K562 (cell line): Measurements from ENCODE around the gene SHISAL1. TPM values are rescaled to one million over a fixed set of nuclear protein-coding genes. Genes with fewer than 3 reads are reported as not detected.

Source experiments
- ATAC-seq: fragments of 200-7000 bp; cut with Tn5 transposase; 3 replicates; pipeline ENCODE4 v1.9.1; 2020; ENCODE audit warnings: moderate library complexity
- BruUV-seq: library from RNA; stranded (reverse); fragments of 400-500 nt; replicated peaks from 2 replicates; lab custom pipeline; 2021; lab: Mats Ljungman, UMichigan
- CTCF ChIA-PET: fragments of 300-600 bp; formaldehyde crosslinking; extraction: SDS; loops from one replicate; lab custom pipeline; 2021; ENCODE audit warnings: low intra/inter-chr PET ratio; lab: Yijun Ruan, JAX
- POLR2A ChIA-PET: fragments of 300-600, 350-650 bp; sonication (Branson Sonifier 250); formaldehyde crosslinking; extraction: SDS; loops from one replicate; lab custom pipeline; 2021; ENCODE audit warnings: antibody characterized with exemption, inconsistent platforms; lab: Yijun Ruan, JAX
- DNase-seq, 4 experiments: peaks; one replicate each; pipeline versions ENCODE4 v3.0.0 to v3.0.0-alpha.2; 2011 to 2018; ENCODE audit warnings: low spot score in 3 of 4, mixed read lengths in 3 of 4; ENCODE audit errors: extremely low read depth in 1 of 4
- FAIRE-seq: peaks from 2 replicates; lab custom pipeline; 2011; peaks lifted over from hg19 to GRCh38; lab: Jason Lieb, UNC
- H2AFZ ChIP-seq: 2 replicates; pipeline ENCODE4 v1.6.0; 2011; ENCODE audit warnings: low read depth, low read length, control low read depth, inconsistent platforms
- H3K27ac ChIP-seq: fragments of 200-600 bp; 3 replicates; pipeline ENCODE4 v1.8.0; 2011; ENCODE audit warnings: low read depth, mild to moderate bottlenecking, control low read depth, inconsistent platforms, low read length, moderate library complexity, mixed read lengths; ENCODE audit errors: extremely low read depth
- H3K27me3 ChIP-seq, 2 experiments: fragments of 300-600 bp in 1 of 2; 2 replicates in 1 of 2; 3 replicates in 1 of 2; pipeline versions ENCODE4 v1.6.0 to v1.8.0; 2011; ENCODE audit warnings: inconsistent platforms in 2 of 2, low read length in 2 of 2, mild to moderate bottlenecking in 1 of 2, mixed read lengths in 1 of 2, moderate library complexity in 1 of 2; ENCODE audit not compliant: control insufficient read depth in 2 of 2, insufficient read depth in 2 of 2
- H3K36me3 ChIP-seq: fragments of 300-600 bp; 3 replicates; pipeline ENCODE4 v1.8.0; 2011; ENCODE audit warnings: mild to moderate bottlenecking, low read length, inconsistent platforms; ENCODE audit not compliant: control insufficient read depth, insufficient read depth
- H3K4me1 ChIP-seq, 2 experiments: fragments of 200-600 bp in 1 of 2; replicated peaks in 1 of 2; 2 replicates in 1 of 2; 3 replicates in 1 of 2; pipeline versions ENCODE4 v1.5.1 to v1.8.0; 2011; ENCODE audit warnings: inconsistent platforms in 2 of 2, low read length in 2 of 2, mild to moderate bottlenecking in 1 of 2, mixed read lengths in 1 of 2, moderate library complexity in 1 of 2; ENCODE audit not compliant: control insufficient read depth in 2 of 2, insufficient read depth in 2 of 2
- H3K4me2 ChIP-seq: 2 replicates; pipeline ENCODE4 v1.6.1; 2011; ENCODE audit warnings: low read length, control low read depth, inconsistent platforms, mixed read lengths; ENCODE audit not compliant: insufficient read depth
- H3K4me3 ChIP-seq: fragments of 200-600 bp; sonication (generic), shearing (Covaris generic); 2 replicates; pipeline ENCODE4 v1.5.1; 2016; ENCODE audit warnings: control low read depth, inconsistent platforms
- H3K79me2 ChIP-seq: fragments of 200-600 bp; 3 replicates; pipeline ENCODE4 v1.8.0; 2011; ENCODE audit warnings: low read length, inconsistent platforms; ENCODE audit not compliant: control insufficient read depth, insufficient read depth
- H3K9ac ChIP-seq, 2 experiments: 2 replicates each; pipeline versions ENCODE4 v1.6.0 to v1.6.1; 2011; ENCODE audit warnings: low read depth in 2 of 2, low read length in 2 of 2, control low read depth in 1 of 2, inconsistent platforms in 1 of 2, mild to moderate bottlenecking in 1 of 2, mixed read lengths in 1 of 2; ENCODE audit not compliant: insufficient read depth in 1 of 2
- H3K9me1 ChIP-seq: one replicate; pipeline ENCODE4 v1.6.0; 2011; ENCODE audit warnings: inconsistent platforms, mild to moderate bottlenecking, low read length, moderate library complexity; ENCODE audit not compliant: control insufficient read depth, insufficient read depth
- H3K9me3 ChIP-seq: replicated peaks from 2 replicates; pipeline ENCODE4 v1.5.1; 2011; ENCODE audit warnings: low read depth, low read length, inconsistent platforms; ENCODE audit not compliant: control insufficient read depth, insufficient read depth
- H4K20me1 ChIP-seq: replicated peaks from 2 replicates; pipeline ENCODE4 v1.6.1; 2011; ENCODE audit warnings: low read length, inconsistent platforms, mixed read lengths; ENCODE audit not compliant: control insufficient read depth, insufficient read depth
- CBX5 ChIP-seq: IDR thresholded peaks from 2 replicates; pipeline ENCODE4 v1.6.1; 2014; ENCODE audit warnings: low read depth, borderline replicate concordance
- CREB3L1 ChIP-seq: fragments of 450-650 bp; IDR thresholded peaks from 2 replicates; pipeline ENCODE4 v1.6.1; 2014; ENCODE audit warnings: low read depth, mild to moderate bottlenecking, moderate library complexity, borderline replicate concordance
- FOXJ3 ChIP-seq: sonication (generic); formaldehyde crosslinking; IDR thresholded peaks from 2 replicates; pipeline ENCODE4 v1.4.0; 2020; ENCODE audit warnings: mild to moderate bottlenecking, missing genetic modification reagents
- HNRNPK ChIP-seq: fragments of 200-400 bp; formaldehyde crosslinking; IDR thresholded peaks from one replicate; pipeline ENCODE4 v1.6.1; 2018; ENCODE audit warnings: mild to moderate bottlenecking, low read depth, low read length; ENCODE audit not compliant: poor library complexity, severe bottlenecking
- NBN ChIP-seq: fragments of 450-650 bp; IDR thresholded peaks from 2 replicates; pipeline ENCODE4 v1.6.1; 2016; ENCODE audit warnings: low read depth, mild to moderate bottlenecking
- NFYB ChIP-seq: IDR thresholded peaks from 2 replicates; pipeline ENCODE4 v1.6.1; 2011; ENCODE audit warnings: mild to moderate bottlenecking, moderate library complexity; ENCODE audit not compliant: insufficient read length; ENCODE audit errors: extremely low read depth
- NR0B1 ChIP-seq: fragments of 450-650 bp; IDR thresholded peaks from one replicate; pipeline ENCODE4 v1.6.1; 2018; ENCODE audit warnings: mild to moderate bottlenecking, moderate library complexity; ENCODE audit not compliant: partially characterized antibody
- ZNF174 ChIP-seq: fragments of 250-450 bp; sonication (Bioruptor Pico); IDR thresholded peaks from 2 replicates; pipeline ENCODE4 v1.4.0; 2020; ENCODE audit warnings: mild to moderate bottlenecking
- ZNF695 ChIP-seq: fragments of 450-650 bp; formaldehyde crosslinking; IDR thresholded peaks from 2 replicates; pipeline ENCODE4 v1.4.0; 2020; ENCODE audit warnings: mild to moderate bottlenecking, moderate library complexity
- ZNF780A ChIP-seq: fragments of 250-450 bp; sonication (Bioruptor Pico); IDR thresholded peaks from 2 replicates; pipeline ENCODE4 v1.5.0; 2021; ENCODE audit warnings: mild to moderate bottlenecking
- WGBS: fragments of 100-300 bp; shearing (Covaris generic); methylation state at CpG from one replicate; pipeline ENCODE4 v1.1.6; 2016; ENCODE audit warnings: low coverage, mixed read lengths; ENCODE audit not compliant: insufficient coverage; ENCODE audit errors: missing lambda C conversion rate; 5-methylcytosine and 5-hydroxymethylcytosine counted together
- in situ Hi-C: fragments of 300-500 bp; cut with MboI; formaldehyde crosslinking; loops from 4 replicates; pipeline ENCODE4 v1.15.0; 2018; ENCODE audit warnings: inconsistent platforms, mixed read lengths
- intact Hi-C: fragments of 100-400 bp; cut with micrococcal nuclease; formaldehyde crosslinking; loops from 2 replicates; pipeline ENCODE4 v1.14.2; 2022
- polyA plus RNA-seq, 8 experiments: library from polyadenylated mRNA; depleted of rRNA in 4 of 8; stranded (reverse) in 5 of 8; unstranded in 3 of 8; fragments of >200 nt; fragmentation: Nextera tagmentation in 2 of 8; fragmentation: Illumina TruSeq in 1 of 8; extraction: Ambion mirVana in 2 of 8; extraction: Trizol in 1 of 8; gene quantifications; 2 replicates each; pipeline versions ENCODE4 v1.2.1 to v1.2.3, GENCODE V29; 2011 to 2014; ENCODE audit warnings: inconsistent platforms in 1 of 8, missing spikeins in 1 of 8
- total RNA-seq, 7 experiments: library from RNA; depleted of rRNA in 6 of 7; stranded (reverse); fragments of >200 nt in 6 of 7; fragmentation: Illumina TruSeq in 2 of 7; extraction: Trizol in 2 of 7; gene quantifications; 2 replicates each; pipeline versions ENCODE4 v1.2.1 to v1.2.3, GENCODE V29; 2011 to 2021; ENCODE audit warnings: low replicate concordance in 1 of 7

The SHISAL1 gene
- total and polyA plus RNA-seq, 9 of the 15 experiments (the other 6 are each of a cell fraction or from before 2014, with no cell fraction given): not detected

- intact Hi-C loops (no loop called here), in situ Hi-C loops (no loop called here)
- H3K4me1 ChIP-seq: no peaks in the 10 kb centered on the region
- FAIRE-seq (no peak), ATAC-seq (no peak), DNase-seq (no peak)
- peaks cover 2 to 27% of the 10 kb centered on the region in 2 experiments; a peak in 3 of 5 replicates for H3K27me3 ChIP-seq
- 0% methylated on average over 9 of the region's 13 CpGs for WGBS
- H3K9ac ChIP-seq: no peak overlapping the region
- CTCF ChIA-PET: no interaction called here
- TF ChIP-seq NR0B1 (no peak), CBX5 (no peak), NBN (no peak), ZNF780A (CRISPR knock-in tag) (no peak), CREB3L1 (no peak), FOXJ3 (CRISPR knock-in tag) (no peak), HNRNPK (no peak), NFYB (no peak), ZNF174 (CRISPR knock-in tag) (no peak), ZNF695 (CRISPR knock-in tag) (no peak)
- H4K20me1 ChIP-seq: peaks cover 5% of the 10 kb centered on the region; the same call in 1 of the 2 replicates
- no peaks in the 10 kb centered on the region for H3K9me3 ChIP-seq
- no peaks in the 10 kb centered on the region for H3K36me3 ChIP-seq
- no peak overlapping the region for H3K4me2 ChIP-seq
- H3K4me3 ChIP-seq: no peak overlapping the region
- H3K9me1 ChIP-seq: no peaks in the 10 kb centered on the region
- no peak overlapping the region for H2AFZ ChIP-seq
- no TSS peak for BruUV-seq
- no peaks in the 10 kb centered on the region for H3K79me2 ChIP-seq
- no peak overlapping the region for H3K27ac ChIP-seq
- POLR2A ChIA-PET: no interaction called here
Measured at GRCh38 chr22:44289414-44290171, 23.2 kb downstream of the SHISAL1 start.
